K562 (cell line): ENCODE measurements around the gene CCR5AS.

Experiments
- ATAC-seq: fragments of 200-7000 bp; cut with Tn5 transposase; 3 replicates; pipeline ENCODE4 v1.9.1; 2020; ENCODE audit warnings: moderate library complexity
- BruUV-seq: library from RNA; stranded (reverse); fragments of 400-500 nt; replicated peaks from 2 replicates; lab custom pipeline; 2021; lab: Mats Ljungman, UMichigan
- CTCF ChIA-PET: fragments of 300-600 bp; formaldehyde crosslinking; extraction: SDS; loops from one replicate; lab custom pipeline; 2021; ENCODE audit warnings: low intra/inter-chr PET ratio; lab: Yijun Ruan, JAX
- POLR2A ChIA-PET: fragments of 300-600, 350-650 bp; sonication (Branson Sonifier 250); formaldehyde crosslinking; extraction: SDS; loops from one replicate; lab custom pipeline; 2021; ENCODE audit warnings: antibody characterized with exemption, inconsistent platforms; lab: Yijun Ruan, JAX
- DNase-seq, 4 experiments: peaks; one replicate each; pipeline versions ENCODE4 v3.0.0 to v3.0.0-alpha.2; 2011 to 2018; ENCODE audit warnings: low spot score in 3 of 4, mixed read lengths in 3 of 4; ENCODE audit errors: extremely low read depth in 1 of 4
- FAIRE-seq: peaks from 2 replicates; lab custom pipeline; 2011; peaks lifted over from hg19 to GRCh38; lab: Jason Lieb, UNC
- H2AFZ ChIP-seq: 2 replicates; pipeline ENCODE4 v1.6.0; 2011; ENCODE audit warnings: low read depth, low read length, control low read depth, inconsistent platforms
- H3K27ac ChIP-seq: fragments of 200-600 bp; 3 replicates; pipeline ENCODE4 v1.8.0; 2011; ENCODE audit warnings: low read depth, mild to moderate bottlenecking, control low read depth, inconsistent platforms, low read length, moderate library complexity, mixed read lengths; ENCODE audit errors: extremely low read depth
- H3K27me3 ChIP-seq, 2 experiments: fragments of 300-600 bp in 1 of 2; 2 replicates in 1 of 2; 3 replicates in 1 of 2; pipeline versions ENCODE4 v1.6.0 to v1.8.0; 2011; ENCODE audit warnings: inconsistent platforms in 2 of 2, low read length in 2 of 2, mild to moderate bottlenecking in 1 of 2, mixed read lengths in 1 of 2, moderate library complexity in 1 of 2; ENCODE audit not compliant: control insufficient read depth in 2 of 2, insufficient read depth in 2 of 2
- H3K36me3 ChIP-seq: fragments of 300-600 bp; 3 replicates; pipeline ENCODE4 v1.8.0; 2011; ENCODE audit warnings: mild to moderate bottlenecking, low read length, inconsistent platforms; ENCODE audit not compliant: control insufficient read depth, insufficient read depth
- H3K4me1 ChIP-seq, 2 experiments: fragments of 200-600 bp in 1 of 2; replicated peaks in 1 of 2; 2 replicates in 1 of 2; 3 replicates in 1 of 2; pipeline versions ENCODE4 v1.5.1 to v1.8.0; 2011; ENCODE audit warnings: inconsistent platforms in 2 of 2, low read length in 2 of 2, mild to moderate bottlenecking in 1 of 2, mixed read lengths in 1 of 2, moderate library complexity in 1 of 2; ENCODE audit not compliant: control insufficient read depth in 2 of 2, insufficient read depth in 2 of 2
- H3K4me2 ChIP-seq: 2 replicates; pipeline ENCODE4 v1.6.1; 2011; ENCODE audit warnings: low read length, control low read depth, inconsistent platforms, mixed read lengths; ENCODE audit not compliant: insufficient read depth
- H3K4me3 ChIP-seq: fragments of 200-600 bp; sonication (generic), shearing (Covaris generic); 2 replicates; pipeline ENCODE4 v1.5.1; 2016; ENCODE audit warnings: control low read depth, inconsistent platforms
- H3K79me2 ChIP-seq: fragments of 200-600 bp; 3 replicates; pipeline ENCODE4 v1.8.0; 2011; ENCODE audit warnings: low read length, inconsistent platforms; ENCODE audit not compliant: control insufficient read depth, insufficient read depth
- H3K9ac ChIP-seq, 2 experiments: 2 replicates each; pipeline versions ENCODE4 v1.6.0 to v1.6.1; 2011; ENCODE audit warnings: low read depth in 2 of 2, low read length in 2 of 2, control low read depth in 1 of 2, inconsistent platforms in 1 of 2, mild to moderate bottlenecking in 1 of 2, mixed read lengths in 1 of 2; ENCODE audit not compliant: insufficient read depth in 1 of 2
- H3K9me1 ChIP-seq: one replicate; pipeline ENCODE4 v1.6.0; 2011; ENCODE audit warnings: inconsistent platforms, mild to moderate bottlenecking, low read length, moderate library complexity; ENCODE audit not compliant: control insufficient read depth, insufficient read depth
- H3K9me3 ChIP-seq: replicated peaks from 2 replicates; pipeline ENCODE4 v1.5.1; 2011; ENCODE audit warnings: low read depth, low read length, inconsistent platforms; ENCODE audit not compliant: control insufficient read depth, insufficient read depth
- H4K20me1 ChIP-seq: replicated peaks from 2 replicates; pipeline ENCODE4 v1.6.1; 2011; ENCODE audit warnings: low read length, inconsistent platforms, mixed read lengths; ENCODE audit not compliant: control insufficient read depth, insufficient read depth
- CTCF ChIP-seq, 3 experiments: IDR thresholded peaks in 2 of 3; conservative IDR thresholded peaks in 1 of 3; 2 replicates each; pipeline ENCODE4 v1.5.1; 2011 to 2012; ENCODE audit warnings: low read length in 3 of 3, mild to moderate bottlenecking in 3 of 3, control low read depth in 2 of 3, improper control_type of control experiment in 1 of 3, inconsistent platforms in 1 of 3, low read depth in 1 of 3, mixed read lengths in 1 of 3, moderate library complexity in 1 of 3; ENCODE audit not compliant: insufficient read depth in 2 of 3
- DEAF1 ChIP-seq: fragments of 450-650 bp; formaldehyde crosslinking; IDR thresholded peaks from 2 replicates; pipeline ENCODE4 v1.4.0; 2020; ENCODE audit warnings: mild to moderate bottlenecking, moderate library complexity
- EP400 ChIP-seq: fragments of 450-650 bp; IDR thresholded peaks from 2 replicates; pipeline ENCODE4 v1.6.1; 2017; ENCODE audit warnings: antibody characterized with exemption, mild to moderate bottlenecking, moderate library complexity
- KLF16 ChIP-seq: IDR thresholded peaks from 2 replicates; pipeline ENCODE4 v1.6.1; 2016; ENCODE audit warnings: antibody characterized with exemption
- LEF1 ChIP-seq: fragments of 450-650 bp; IDR thresholded peaks from 2 replicates; pipeline ENCODE4 v1.6.1; 2016; ENCODE audit warnings: mild to moderate bottlenecking
- NBN ChIP-seq: fragments of 450-650 bp; IDR thresholded peaks from 2 replicates; pipeline ENCODE4 v1.6.1; 2016; ENCODE audit warnings: low read depth, mild to moderate bottlenecking
- PREB ChIP-seq: sonication (generic); formaldehyde crosslinking; IDR thresholded peaks from 2 replicates; pipeline ENCODE4 v1.8.1; 2023; ENCODE audit warnings: mild to moderate bottlenecking, missing genetic modification reagents
- RAD21 ChIP-seq, 2 experiments: fragments of 250-450 bp in 1 of 2; fragments of 450-650 bp in 1 of 2; sonication (Bioruptor Pico) in 1 of 2; formaldehyde crosslinking in 1 of 2; IDR thresholded peaks in 1 of 2; conservative IDR thresholded peaks in 1 of 2; 2 replicates each; pipeline versions ENCODE4 v1.4.0 to v1.8.0; 2020 to 2022; ENCODE audit warnings: mild to moderate bottlenecking in 2 of 2, moderate library complexity in 1 of 2
- SMC3 ChIP-seq: conservative IDR thresholded peaks from 2 replicates; pipeline ENCODE4 v1.6.1; 2011; ENCODE audit warnings: low read depth, low read length, improper control_type of control experiment; ENCODE audit not compliant: insufficient read depth
- ZNF395 ChIP-seq: fragments of 200-800 bp; sonication (Bioruptor generic); IDR thresholded peaks from 2 replicates; pipeline ENCODE4 v1.6.1; 2017; ENCODE audit warnings: missing genetic modification characterization, missing compliant biosample characterization
- ZNF695 ChIP-seq: fragments of 450-650 bp; formaldehyde crosslinking; IDR thresholded peaks from 2 replicates; pipeline ENCODE4 v1.4.0; 2020; ENCODE audit warnings: mild to moderate bottlenecking, moderate library complexity
- WGBS: fragments of 100-300 bp; shearing (Covaris generic); methylation state at CpG from one replicate; pipeline ENCODE4 v1.1.6; 2016; ENCODE audit warnings: low coverage, mixed read lengths; ENCODE audit not compliant: insufficient coverage; ENCODE audit errors: missing lambda C conversion rate; 5-methylcytosine and 5-hydroxymethylcytosine counted together
- in situ Hi-C: fragments of 300-500 bp; cut with MboI; formaldehyde crosslinking; loops from 4 replicates; pipeline ENCODE4 v1.15.0; 2018; ENCODE audit warnings: inconsistent platforms, mixed read lengths
- intact Hi-C: fragments of 100-400 bp; cut with micrococcal nuclease; formaldehyde crosslinking; loops from 2 replicates; pipeline ENCODE4 v1.14.2; 2022

Gene CCR5AS

GRCh38 chr3:46372492-46373359 is 34.1 kb downstream of the CCR5AS start:
- POLR2A ChIA-PET, result interaction anchor here (0.5 to 1.5 kb wide), 3 partner anchors 9 to 22 kb away, joined by 3 to 4 read pairs (median 3); no protein-coding TSS in a partner anchor
- DNase-seq, result peak in 1 of 4 experiments; percentile 18
- no peak overlapping the region for H3K9ac ChIP-seq
- no peak overlapping the region for H3K27ac ChIP-seq
- no peaks in the 10 kb centered on the region for H3K36me3 ChIP-seq
- H3K9me3 ChIP-seq, result no peaks in the 10 kb centered on the region
- BruUV-seq, result no TSS peak
- no peaks in the 10 kb centered on the region for H4K20me1 ChIP-seq
- H3K9me1 ChIP-seq, result no peaks in the 10 kb centered on the region
- intact Hi-C loops, result loop anchor here (5.0 kb wide), 2 partner anchors 55 to 80 kb away; no protein-coding TSS in a partner anchor
- H2AFZ ChIP-seq, result no peak overlapping the region
- in situ Hi-C loops, result no loop called here
- CTCF ChIA-PET, result interaction anchor here (1.2 kb wide), 1 partner anchor 433 kb away, joined by 4 read pairs; no protein-coding TSS in a partner anchor
- peak; percentile 71 for FAIRE-seq
- no peaks in the 10 kb centered on the region for H3K79me2 ChIP-seq
- no peaks in the 10 kb centered on the region for H3K4me1 ChIP-seq
- ATAC-seq, result peak; percentile 78
- peaks cover 32 to 52% of the 10 kb centered on the region in 2 experiments; a peak in 4 of 5 replicates for H3K27me3 ChIP-seq
- H3K4me2 ChIP-seq, result no peak overlapping the region
- H3K4me3 ChIP-seq, result no peak overlapping the region
- WGBS, result 12% methylated on average over 9 of the region's 9 CpGs
- TF ChIP-seq PREB (CRISPR knock-in tag) (no peak), DEAF1 (CRISPR knock-in tag) (0 out of 2 replicates have a peak, but pooled peaks have one; percentile 19), SMC3 (0 out of 2 replicates have a peak, but pooled peaks have one; percentile 2), ZNF395 (CRISPR knock-in tag) (no peak), EP400 (no peak), CTCF (IDR thresholded peaks at IDR 0.05 in 2 of 3, conservative IDR thresholded peaks at IDR 0.05 in 1 of 3; ENCODE audit: insufficient read depth in 2 of 3, low read depth in 1 of 3, low read length in 3 of 3) (peak; percentile 54 to 67 (median 62); a peak in 5 of 6 replicates), ZNF695 (CRISPR knock-in tag) (no peak), RAD21 (CRISPR knock-in tag; conservative IDR thresholded peaks at IDR 0.05 in 1 of 2, IDR thresholded peaks at IDR 0.05 in 1 of 2) (peak; percentile 68 to 69), KLF16 (no peak), LEF1 (no peak), NBN (no peak)
